SK-N-SH treated with all-trans-retinoic acid at 6 μM for 48 hours (cell line): Measurements from ENCODE around the gene IL23R.
A peak's percentile ranks its signal among the peaks of the same experiment; 100 is the strongest.

Experiments used
- ATAC-seq: fragments of 200-7000 bp; cut with Tn5 transposase; 3 replicates; pipeline ENCODE4 v1.9.1; 2020; ENCODE audit warnings: mild to moderate bottlenecking, moderate library complexity
- CREB5 ChIP-seq: fragments of 250-450 bp; sonication (Bioruptor Pico); IDR thresholded peaks from 2 replicates; pipeline ENCODE4 v1.5.1; 2020; ENCODE audit warnings: low read depth, mild to moderate bottlenecking, moderate library complexity
- CSDC2 ChIP-seq: fragments of 250-450 bp; sonication (Bioruptor Pico); IDR thresholded peaks from 2 replicates; pipeline ENCODE4 v1.5.0; 2020; ENCODE audit warnings: mild to moderate bottlenecking, moderate library complexity
- CSRNP3 ChIP-seq: fragments of 250-450 bp; sonication (Bioruptor Pico); IDR thresholded peaks from 2 replicates; pipeline ENCODE4 v1.5.1; 2021; ENCODE audit warnings: mild to moderate bottlenecking, moderate library complexity
- ESRRG ChIP-seq: fragments of 250-450 bp; sonication (Bioruptor Pico); IDR thresholded peaks from 2 replicates; pipeline ENCODE4 v1.6.1; 2021; ENCODE audit warnings: mild to moderate bottlenecking
- GLIS3 ChIP-seq: fragments of 250-450 bp; sonication (Bioruptor Pico); IDR thresholded peaks from 2 replicates; pipeline ENCODE4 v1.5.0; 2020; ENCODE audit warnings: mild to moderate bottlenecking, moderate library complexity
- ISL1 ChIP-seq: fragments of 250-450 bp; sonication (Bioruptor Pico); IDR thresholded peaks from 2 replicates; pipeline ENCODE4 v2.1.2; 2022; ENCODE audit warnings: mild to moderate bottlenecking, moderate library complexity
- OSR1 ChIP-seq: fragments of 250-450 bp; sonication (Bioruptor Pico); IDR thresholded peaks from 2 replicates; pipeline ENCODE4 v1.8.0; 2022; ENCODE audit warnings: moderate library complexity, mild to moderate bottlenecking, inconsistent platforms
- PATZ1 ChIP-seq: fragments of 250-450 bp; sonication (Bioruptor Pico); IDR thresholded peaks from 2 replicates; pipeline ENCODE4 v1.8.0; 2020; ENCODE audit warnings: mild to moderate bottlenecking, moderate library complexity, borderline replicate concordance
- POU6F1 ChIP-seq: fragments of 250-450 bp; sonication (Bioruptor Pico); IDR thresholded peaks from 2 replicates; pipeline ENCODE4 v1.8.0; 2021; ENCODE audit warnings: low read depth, mild to moderate bottlenecking, moderate library complexity, borderline replicate concordance
- PPARA ChIP-seq: fragments of 250-450 bp; sonication (Bioruptor Pico); IDR thresholded peaks from 2 replicates; pipeline ENCODE4 v1.5.0; 2020; ENCODE audit warnings: mild to moderate bottlenecking, borderline replicate concordance
- RARB ChIP-seq: fragments of 250-450 bp; sonication (Bioruptor Pico); IDR thresholded peaks from 2 replicates; pipeline ENCODE4 v1.8.0; 2021; ENCODE audit warnings: mild to moderate bottlenecking, moderate library complexity
- SNAI2 ChIP-seq: fragments of 250-450 bp; sonication (Bioruptor Pico); IDR thresholded peaks from 2 replicates; pipeline ENCODE4 v1.5.0; 2020; ENCODE audit warnings: mild to moderate bottlenecking, moderate library complexity
- TCF4 ChIP-seq: fragments of 250-450 bp; sonication (Bioruptor Pico); IDR thresholded peaks from 2 replicates; pipeline ENCODE4 v1.8.0; 2021; ENCODE audit warnings: mild to moderate bottlenecking, moderate library complexity, borderline replicate concordance
- TOX ChIP-seq: fragments of 250-450 bp; sonication (Bioruptor Pico); IDR thresholded peaks from 2 replicates; pipeline ENCODE4 v1.8.0; 2021; ENCODE audit warnings: mild to moderate bottlenecking, moderate library complexity, borderline replicate concordance
- TSHZ2 ChIP-seq: fragments of 250-450 bp; sonication (Bioruptor Pico); IDR thresholded peaks from 2 replicates; pipeline ENCODE4 v1.5.0; 2020; ENCODE audit warnings: mild to moderate bottlenecking, moderate library complexity
- ZC3H10 ChIP-seq: fragments of 250-450 bp; sonication (Bioruptor Pico); IDR thresholded peaks from 2 replicates; pipeline ENCODE4 v1.5.1; 2021; ENCODE audit warnings: mild to moderate bottlenecking, moderate library complexity
- ZFP3 ChIP-seq: fragments of 250-450 bp; sonication (Bioruptor Pico); IDR thresholded peaks from 2 replicates; pipeline ENCODE4 v1.5.0; 2020; ENCODE audit warnings: mild to moderate bottlenecking, moderate library complexity
- ZFP30 ChIP-seq: fragments of 450-650 bp; formaldehyde crosslinking; IDR thresholded peaks from 2 replicates; pipeline ENCODE4 v1.5.0; 2022; ENCODE audit warnings: mild to moderate bottlenecking, moderate library complexity
- ZNF565 ChIP-seq: fragments of 450-650 bp; formaldehyde crosslinking; conservative IDR thresholded peaks from 2 replicates; pipeline ENCODE4 v1.5.0; 2020; ENCODE audit warnings: low read depth, mild to moderate bottlenecking, moderate library complexity
- ZNF70 ChIP-seq: fragments of 450-650 bp; formaldehyde crosslinking; IDR thresholded peaks from 2 replicates; pipeline ENCODE4 v1.5.0; 2020; ENCODE audit warnings: mild to moderate bottlenecking, moderate library complexity
- ZNF8 ChIP-seq: fragments of 450-650 bp; formaldehyde crosslinking; IDR thresholded peaks from 2 replicates; pipeline ENCODE4 v1.5.0; 2020; ENCODE audit warnings: mild to moderate bottlenecking, moderate library complexity

The IL23R gene

GRCh38 chr1:67134695-67135094, 31.6 kb upstream of the IL23R start, which contains the start of gene C1orf141:
Gene C1orf141 (minus strand): TSS chr1:67134970. CDS start chr1:67127240, 7,730 bp downstream.
- TF ChIP-seq TSHZ2 (CRISPR knock-in tag): no peak
- TF ChIP-seq ZFP3 (CRISPR knock-in tag): no peak
- no peak for TF ChIP-seq TOX (CRISPR knock-in tag)
- ATAC-seq: no peak

- ATAC-seq: no peak
- no peak for TF ChIP-seq ZC3H10 (CRISPR knock-in tag)
- TF ChIP-seq ISL1 (CRISPR knock-in tag): peak; percentile 89
- TF ChIP-seq CREB5 (CRISPR knock-in tag): 0 out of 2 replicates have a peak, but pooled peaks have one; percentile 16
- TF ChIP-seq OSR1 (CRISPR knock-in tag): no peak
- TF ChIP-seq RARB: no peak
- no peak for TF ChIP-seq GLIS3 (CRISPR knock-in tag)
- TF ChIP-seq ZFP3 (CRISPR knock-in tag): no peak
- TF ChIP-seq CSDC2: no peak
- no peak for TF ChIP-seq ZFP30
- TF ChIP-seq SNAI2 (CRISPR knock-in tag): no peak
- TF ChIP-seq POU6F1: no peak
- 0 out of 2 replicates have a peak, but pooled peaks have one; percentile 12 for TF ChIP-seq PATZ1 (CRISPR knock-in tag)
These were observed 30.9 kb upstream of the IL23R start for GRCh38 chr1:67135354-67135753.

- no peak for ATAC-seq
- TF ChIP-seq PATZ1 (CRISPR knock-in tag): no peak
- no peak for TF ChIP-seq ZFP3 (CRISPR knock-in tag)
- no peak for TF ChIP-seq ESRRG (CRISPR knock-in tag)
- no peak for TF ChIP-seq ZNF565 (CRISPR knock-in tag)
- TF ChIP-seq TSHZ2 (CRISPR knock-in tag): no peak
- TF ChIP-seq ZC3H10 (CRISPR knock-in tag): no peak
- no peak for TF ChIP-seq TOX (CRISPR knock-in tag)
- no peak for TF ChIP-seq CREB5 (CRISPR knock-in tag)
- TF ChIP-seq ZFP30: no peak
- TF ChIP-seq ISL1 (CRISPR knock-in tag): no peak
- no peak for TF ChIP-seq GLIS3 (CRISPR knock-in tag)
- TF ChIP-seq PPARA (CRISPR knock-in tag): no peak
- TF ChIP-seq ZNF70 (CRISPR knock-in tag): no peak
- no peak for TF ChIP-seq RARB
- TF ChIP-seq TCF4 (CRISPR knock-in tag): no peak
- TF ChIP-seq CSRNP3: no peak
- TF ChIP-seq SNAI2 (CRISPR knock-in tag): no peak
- TF ChIP-seq ZNF8 (CRISPR knock-in tag): no peak
These were observed 28.9 kb upstream of the IL23R start for GRCh38 chr1:67137307-67137753.
